ENCODE results near the gene CABLES2. TPM values are rescaled to one million over a fixed set of nuclear protein-coding genes. Genes with fewer than 3 reads are reported as not detected.

The CABLES2 gene
- polyA plus RNA-seq, 1 experiment = 4.8 TPM

GRCh38 chr20:62349556-62350097 lies 57.5 kb downstream of the CABLES2 start:
- no peak for DNase-seq (ENCODE audit: low read depth)
- Histone ChIP-seq H3K4me3 (ENCODE audit: low read depth, low read length) (no peak overlapping the region), H3K27me3 (ENCODE audit: control insufficient read depth, insufficient read depth, low read length) (no peaks in the 10 kb centered on the region), H3K36me3 (ENCODE audit: control insufficient read depth, insufficient read depth, low read length) (peaks cover 1% of the 10 kb centered on the region; the same call in 1 of the 2 replicates)
- CTCF ChIA-PET = interaction anchor here (1.0 kb wide), 1 partner anchor 26 kb away, joined by 4 read pairs; no protein-coding TSS in a partner anchor
- POLR2A ChIA-PET = no interaction called here
- TF ChIP-seq CTCF (IDR thresholded peaks at IDR 0.05; ENCODE audit: insufficient read depth, low read depth, low read length) = no peak

DNA sequence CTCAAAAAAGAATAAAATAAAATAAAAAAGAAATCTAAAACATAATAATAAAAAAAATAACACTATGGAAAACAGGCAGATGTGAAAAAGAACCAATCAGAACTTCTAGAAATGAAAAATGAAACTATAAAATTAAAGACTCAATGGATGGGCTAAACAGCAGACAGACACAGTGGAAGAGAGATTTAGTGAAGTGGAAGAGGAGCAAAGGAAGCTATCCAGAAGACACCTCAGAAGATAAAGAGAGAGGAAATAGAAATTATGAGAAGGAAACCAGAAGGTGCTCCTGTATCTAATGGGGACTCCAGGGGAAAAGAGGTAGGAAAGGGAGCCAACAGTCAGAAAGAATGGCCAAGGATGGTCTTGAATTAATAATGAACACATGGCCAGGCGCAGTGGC lies 58.5 kb downstream of the CABLES2 start:
- no peak for DNase-seq (ENCODE audit: low read depth)
- no peak overlapping the region for H3K4me3 ChIP-seq (ENCODE audit: low read depth, low read length)
- peaks cover 1% of the 10 kb centered on the region; the same call in 1 of the 2 replicates for H3K36me3 ChIP-seq (ENCODE audit: control insufficient read depth, insufficient read depth, low read length)
- POLR2A ChIA-PET = no interaction called here
- CTCF ChIA-PET = no interaction called here
- no peaks in the 10 kb centered on the region for H3K27me3 ChIP-seq (ENCODE audit: control insufficient read depth, insufficient read depth, low read length)
- TF ChIP-seq CTCF (IDR thresholded peaks at IDR 0.05; ENCODE audit: insufficient read depth, low read depth, low read length) = no peak

DNA sequence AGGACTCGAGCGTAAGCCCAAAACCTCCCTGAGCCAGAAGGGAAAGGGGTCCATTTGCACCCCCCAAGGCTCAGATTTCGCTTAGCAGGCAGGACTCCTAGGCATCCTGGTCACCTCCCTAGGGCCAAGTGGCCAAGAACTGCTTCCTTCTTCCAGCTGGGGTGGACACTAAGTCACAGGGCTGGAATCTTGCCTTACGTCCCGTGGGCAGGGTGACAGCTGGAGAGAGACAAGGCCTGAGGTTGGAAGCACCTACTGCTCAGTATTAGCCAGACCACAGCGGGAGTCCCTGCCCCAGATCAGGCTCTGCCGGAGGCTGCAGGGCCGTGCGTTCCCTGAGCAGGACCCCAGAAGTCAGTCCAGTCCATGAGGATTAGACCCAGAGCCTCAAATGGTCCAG lies 59.6 kb downstream of the CABLES2 start:
- H3K4me3 ChIP-seq (ENCODE audit: low read depth, low read length) = no peak overlapping the region
- no peaks in the 10 kb centered on the region for H3K27me3 ChIP-seq (ENCODE audit: control insufficient read depth, insufficient read depth, low read length)
- ChIA-PET CTCF (no interaction called here), POLR2A (no interaction called here)
- H3K36me3 ChIP-seq (ENCODE audit: control insufficient read depth, insufficient read depth, low read length) = peaks cover 1% of the 10 kb centered on the region; the same call in 1 of the 2 replicates
- no peak for TF ChIP-seq CTCF (IDR thresholded peaks at IDR 0.05; ENCODE audit: insufficient read depth, low read depth, low read length)
- DNase-seq (ENCODE audit: low read depth) = no peak

- no peaks in the 10 kb centered on the region for H3K27me3 ChIP-seq (ENCODE audit: control insufficient read depth, insufficient read depth, low read length)
- no peak for TF ChIP-seq CTCF (IDR thresholded peaks at IDR 0.05; ENCODE audit: insufficient read depth, low read depth, low read length)
- H3K36me3 ChIP-seq (ENCODE audit: control insufficient read depth, insufficient read depth, low read length) = peaks cover 1% of the 10 kb centered on the region; the same call in 1 of the 2 replicates
- no peak for DNase-seq (ENCODE audit: low read depth)
- ChIA-PET CTCF (no interaction called here), POLR2A (no interaction called here)
- H3K4me3 ChIP-seq (ENCODE audit: low read depth, low read length) = no peak overlapping the region
Observed at GRCh38 chr20:62347151-62347404, 60.0 kb downstream of the CABLES2 start.

DNA sequence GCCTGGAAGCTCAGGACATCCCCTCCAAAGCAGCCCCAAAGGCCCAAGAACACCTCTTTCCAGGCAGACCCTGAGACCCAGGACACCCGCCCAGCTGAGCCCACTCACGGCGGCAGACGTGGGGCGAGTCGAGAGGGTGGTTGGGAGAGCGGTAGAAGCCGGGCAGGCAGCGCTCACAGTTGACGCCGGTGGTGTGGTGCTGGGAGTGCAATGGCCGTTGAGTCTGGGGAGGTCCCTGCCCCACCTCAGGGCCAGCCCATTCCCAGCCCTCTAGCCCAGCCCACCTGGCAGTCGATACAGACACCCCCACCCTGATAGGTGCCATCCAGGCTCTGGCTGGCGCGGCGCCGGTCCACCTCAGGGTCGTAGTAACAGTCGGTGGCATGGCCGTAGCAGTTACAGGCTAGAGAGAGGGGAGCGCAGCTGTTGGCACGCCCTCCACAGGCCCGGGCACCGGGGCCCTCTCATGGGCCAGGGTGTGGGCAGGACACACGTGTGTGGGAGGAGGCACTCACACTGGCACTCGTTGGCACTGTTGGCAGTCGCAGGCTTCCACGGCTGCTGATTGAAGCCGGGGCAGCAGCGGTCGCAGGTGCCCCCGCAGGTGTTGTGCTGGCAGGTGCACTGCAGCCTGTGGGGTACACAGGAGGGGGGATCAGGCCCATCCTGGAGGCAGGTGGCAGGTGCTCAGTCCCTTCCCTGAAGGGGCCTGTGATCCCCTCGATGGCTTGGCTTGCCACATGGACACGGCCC lies 60.5 kb downstream of the CABLES2 start:
- POLR2A ChIA-PET = no interaction called here

More for the DNA sequence above, 60.5 kb downstream of the CABLES2 start:
- H3K4me3 ChIP-seq (ENCODE audit: low read depth, low read length) = no peak overlapping the region
- DNase-seq (ENCODE audit: low read depth) = no peak
- H3K27me3 ChIP-seq (ENCODE audit: control insufficient read depth, insufficient read depth, low read length) = no peaks in the 10 kb centered on the region
- CTCF ChIA-PET = no interaction called here
- TF ChIP-seq CTCF (IDR thresholded peaks at IDR 0.05; ENCODE audit: insufficient read depth, low read depth, low read length) = no peak
- peaks cover 1% of the 10 kb centered on the region; the same call in 1 of the 2 replicates for H3K36me3 ChIP-seq (ENCODE audit: control insufficient read depth, insufficient read depth, low read length)

All from BJ (cell line).